PFSK-1 (cell line): Measurements from ENCODE around the gene ACOX3.

ENCODE experiments used
- POLR2AphosphoS5 ChIP-seq: IDR thresholded peaks from 2 replicates; pipeline ENCODE4 v1.6.1; 2012; ENCODE audit warnings: low read depth, mild to moderate bottlenecking, control low read depth, low read length, moderate library complexity
- TAF1 ChIP-seq: IDR thresholded peaks from 2 replicates; pipeline ENCODE4 v1.6.1; 2012; ENCODE audit warnings: low read length, control low read depth, borderline replicate concordance; ENCODE audit not compliant: insufficient read depth

- TF ChIP-seq POLR2AphosphoS5 = no peak
- TF ChIP-seq TAF1 = no peak
Measured at GRCh38 chr4:8318509-8318908, 122.0 kb downstream of the ACOX3 start.
